ENCODE data around the gene NCKAP5.

Gene NCKAP5

DNA sequence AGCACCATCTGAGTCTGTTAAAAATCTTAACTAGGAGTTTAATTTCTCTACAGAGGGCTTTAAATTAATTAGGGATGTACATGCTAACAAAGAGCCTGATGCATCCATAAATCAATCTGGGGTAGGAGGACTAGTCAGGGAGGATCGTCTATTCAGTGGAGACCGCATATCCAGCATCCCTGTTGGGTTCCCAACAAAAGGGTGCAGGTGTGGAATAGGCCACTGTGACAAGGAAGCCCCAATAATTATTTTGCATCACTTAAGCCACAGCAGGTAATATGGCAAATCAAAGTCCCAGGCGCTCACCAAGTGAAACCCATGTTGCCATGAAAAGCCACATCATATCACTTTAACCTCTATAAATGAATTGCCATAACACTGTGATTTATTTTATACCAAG lies 392.3 kb downstream of the NCKAP5 start:
- DNase-seq, result no peak

DNA sequence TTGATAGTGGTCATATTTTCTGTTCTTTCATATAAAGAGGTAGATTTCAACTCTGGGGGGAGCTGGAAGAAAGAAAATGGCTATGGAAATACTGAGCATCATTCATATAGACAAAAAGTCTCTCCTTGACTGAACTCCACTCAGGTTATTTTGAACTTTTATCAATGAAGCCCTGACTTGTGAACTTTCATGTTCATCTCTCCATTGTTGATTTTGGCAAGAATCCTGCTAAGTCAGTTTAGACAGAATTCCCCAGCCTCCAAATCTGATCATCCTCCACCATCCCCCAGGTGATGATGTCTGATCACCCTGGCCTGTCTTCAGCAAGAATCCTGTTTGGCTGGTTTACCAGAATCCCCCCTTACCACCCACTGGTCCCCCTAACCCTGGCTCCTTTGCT lies 395.0 kb downstream of the NCKAP5 start:
- DNase-seq, result no peak

DNA sequence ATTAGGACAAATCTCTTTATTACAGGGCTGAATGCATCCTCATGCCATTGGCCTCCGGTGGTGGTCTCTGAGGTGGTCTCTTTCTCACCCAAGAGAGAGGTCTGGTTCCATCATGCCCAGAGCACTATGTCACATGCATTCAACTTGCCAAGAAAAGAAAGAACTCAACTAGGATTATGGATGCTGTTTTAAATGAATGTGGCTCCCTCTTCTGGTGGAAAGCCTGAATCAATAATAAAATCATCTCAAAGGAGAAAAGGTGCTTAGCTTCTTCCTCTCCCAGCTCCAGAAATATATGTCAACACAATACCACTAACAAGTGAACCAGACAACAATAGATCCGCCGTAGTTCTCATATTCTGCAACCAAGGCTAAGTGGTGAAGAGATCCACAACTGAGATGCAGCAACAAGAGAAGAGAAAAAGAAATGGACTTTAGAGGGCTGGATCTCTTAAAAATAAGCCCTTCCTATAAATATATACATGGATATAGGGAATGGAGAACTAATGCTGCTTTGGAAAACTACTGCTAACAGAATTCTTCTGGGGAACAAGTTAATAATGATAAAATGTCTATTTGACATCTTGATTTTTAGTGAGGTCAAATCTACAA lies 396.8 kb downstream of the NCKAP5 start:
- peak; percentile 9 for DNase-seq

DNA sequence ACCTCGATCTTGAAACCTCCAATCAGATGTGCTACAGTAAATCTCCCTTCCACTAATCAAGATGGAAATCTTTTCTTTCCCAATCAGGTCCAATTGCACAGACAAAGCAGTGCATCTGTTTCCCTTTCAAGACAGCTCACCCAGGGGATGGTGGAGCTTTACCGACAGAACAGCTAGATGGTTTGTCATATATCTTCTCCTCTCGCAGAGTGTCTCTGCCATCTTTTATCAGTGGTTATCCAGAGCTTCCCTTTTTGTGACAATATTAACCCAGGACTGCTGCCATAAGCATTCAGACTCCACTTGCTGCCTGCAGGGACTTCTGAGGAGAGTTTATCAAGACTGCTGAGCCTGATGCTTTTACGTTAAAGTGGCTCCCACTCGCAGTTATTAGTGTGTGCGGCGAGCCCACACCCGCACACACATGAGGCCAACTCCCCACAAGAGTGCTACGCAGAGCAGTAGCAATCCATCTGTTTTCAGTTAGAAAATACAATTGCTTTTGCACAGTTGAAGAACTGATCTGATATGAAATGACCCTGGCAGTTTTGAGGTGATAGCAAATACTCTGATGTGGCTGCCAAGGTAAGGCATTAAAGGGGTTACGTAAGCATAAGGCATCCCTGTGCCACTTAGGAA lies 398.9 kb downstream of the NCKAP5 start:
- no peak for DNase-seq

DNA sequence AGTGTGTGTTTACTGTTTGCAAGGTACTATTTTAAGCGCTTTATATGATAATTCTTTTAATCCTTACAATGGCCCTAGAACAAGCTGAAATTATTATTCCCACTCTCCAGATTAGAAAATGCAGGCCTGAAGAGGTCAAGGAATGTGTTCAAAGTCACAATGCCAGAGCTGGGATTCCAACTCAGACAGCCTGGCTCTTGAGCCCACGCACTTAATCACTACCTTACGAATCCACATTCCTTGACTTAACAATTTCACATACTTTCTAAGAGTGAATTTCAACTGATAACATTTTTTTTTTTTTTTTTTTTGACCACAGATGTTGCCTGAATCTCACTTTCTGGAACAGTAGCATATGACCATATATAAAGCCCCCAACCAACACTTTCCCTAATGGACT lies 400.3 kb downstream of the NCKAP5 start:
- DNase-seq, result no peak

DNA sequence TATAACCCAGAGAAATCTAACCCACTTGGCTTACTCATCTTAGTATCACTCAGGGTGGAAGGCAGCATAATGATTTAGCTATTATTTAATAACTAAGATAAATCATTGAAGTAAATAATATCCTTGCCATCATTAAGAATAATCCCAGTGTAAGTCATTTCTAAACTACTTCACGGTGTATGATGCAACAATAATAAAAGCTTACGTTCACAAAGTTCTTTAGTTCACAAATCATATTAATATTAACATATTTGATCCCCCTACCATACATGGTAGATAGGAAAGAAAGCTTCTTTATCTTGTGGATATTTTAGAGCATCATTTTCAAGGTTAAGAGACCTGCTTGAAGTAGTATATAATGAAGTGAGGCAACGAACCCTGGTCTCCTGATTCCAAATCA lies 401.0 kb downstream of the NCKAP5 start:
- no peak for DNase-seq

DNA sequence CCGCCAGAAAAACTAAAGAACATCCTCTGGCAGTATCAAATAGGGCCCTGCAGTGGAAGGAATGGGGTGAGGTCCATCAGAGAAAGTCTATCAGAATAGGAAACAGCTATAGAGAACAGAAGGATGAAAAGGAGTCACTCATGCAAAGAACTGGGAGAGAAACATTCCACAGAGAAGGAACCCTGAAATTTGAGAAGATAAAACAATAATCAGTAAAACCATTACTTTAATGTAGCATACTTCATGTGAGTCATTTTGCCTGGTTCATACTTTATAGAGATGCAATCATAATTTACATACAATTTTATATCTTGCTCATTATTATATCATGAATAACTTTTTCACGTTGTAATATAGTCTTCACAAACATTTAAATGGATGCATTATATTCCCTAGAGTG lies 402.2 kb downstream of the NCKAP5 start:
- no peak for DNase-seq

DNA sequence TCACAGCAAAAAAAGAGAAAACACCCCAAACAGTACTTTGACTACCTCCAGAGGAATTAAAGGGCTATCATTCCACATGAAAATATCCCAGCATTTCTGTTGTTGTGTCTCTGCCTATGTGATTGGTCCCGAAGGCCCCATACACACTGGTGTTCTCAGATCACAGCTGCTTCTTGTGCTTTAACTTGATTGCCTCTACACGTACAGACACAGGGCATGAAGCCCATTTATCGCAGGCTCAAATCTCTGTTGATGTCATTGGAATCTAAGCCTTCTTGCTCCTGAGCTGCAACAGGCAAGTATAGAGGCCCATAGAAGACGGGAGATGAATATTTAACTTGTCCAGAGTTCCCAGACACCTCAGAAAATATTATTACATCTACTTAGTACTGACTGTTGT lies 405.2 kb downstream of the NCKAP5 start:
- DNase-seq, result no peak

DNA sequence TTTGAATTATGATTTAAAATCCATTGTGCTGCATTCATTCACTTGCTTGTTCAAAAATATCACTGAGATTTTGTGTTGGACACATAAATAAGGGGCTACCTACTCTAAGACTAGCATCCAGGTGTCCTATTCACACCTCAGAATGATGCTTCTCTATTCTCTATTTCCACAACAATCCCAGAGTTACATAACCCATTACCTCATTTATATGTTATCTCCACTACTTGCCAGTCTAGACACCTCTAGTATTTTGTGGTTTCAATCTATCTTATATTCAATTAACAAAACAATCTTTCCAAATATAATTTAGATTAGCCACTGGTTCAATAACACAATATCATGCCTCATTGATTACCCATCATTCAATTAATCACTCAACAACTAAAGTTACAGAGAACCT lies 409.8 kb downstream of the NCKAP5 start:
- DNase-seq, result no peak

DNA sequence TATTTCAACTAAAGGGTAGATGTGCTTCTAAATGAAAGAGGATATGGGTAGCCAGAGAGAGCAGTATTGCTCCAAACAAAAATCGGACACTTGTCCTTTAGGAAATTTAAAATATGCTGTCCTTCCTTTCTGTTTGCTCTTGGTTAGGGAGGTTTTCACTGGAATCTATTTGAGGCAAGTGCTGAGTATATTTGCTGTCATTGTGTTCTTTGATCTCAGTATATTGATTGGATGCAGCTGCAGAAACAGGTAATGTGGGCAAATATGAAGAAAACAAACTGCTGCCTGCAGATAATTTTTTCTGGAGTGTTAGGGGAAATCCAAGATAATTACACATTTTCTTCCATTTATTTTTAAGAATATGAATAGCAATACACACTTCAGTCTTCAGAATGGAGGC lies 410.2 kb downstream of the NCKAP5 start:
- no peak for DNase-seq

DNA sequence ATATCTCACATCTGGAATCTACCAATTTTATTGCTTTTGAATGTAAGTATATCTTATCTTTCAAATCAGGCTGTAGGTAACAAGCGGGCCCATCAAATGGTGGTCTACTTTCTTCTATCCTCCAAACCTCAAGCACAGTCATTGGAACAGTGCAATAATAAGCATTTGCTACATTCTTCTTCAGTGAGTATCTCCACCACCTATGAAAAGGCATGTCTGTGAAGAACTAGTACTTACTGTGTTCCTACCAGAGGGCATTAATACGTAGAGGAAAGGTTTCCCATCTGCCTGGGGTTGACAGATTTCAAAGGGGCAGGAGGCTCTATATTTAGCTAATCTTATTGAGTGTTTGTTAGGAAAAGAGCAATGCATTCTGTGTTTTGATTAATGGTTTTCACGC lies 411.1 kb downstream of the NCKAP5 start:
- no peak for DNase-seq

DNA sequence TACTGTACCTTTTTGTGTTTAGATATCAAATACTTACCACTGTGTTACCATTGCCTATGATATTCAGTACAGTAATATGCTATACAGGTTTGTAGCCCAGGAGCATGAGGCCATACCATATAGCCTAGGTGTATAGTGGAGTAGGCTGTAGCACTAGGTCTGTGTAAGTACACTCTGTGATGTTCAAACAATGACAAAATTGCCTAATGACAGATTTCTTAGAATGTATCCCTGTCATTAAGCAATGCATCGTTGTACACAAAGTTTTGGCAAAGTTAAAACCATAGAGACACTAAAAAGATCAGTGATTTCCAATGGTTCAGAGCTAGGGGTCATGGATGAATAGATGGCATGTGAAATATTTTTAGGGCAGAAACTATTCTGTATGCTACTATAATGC lies 415.5 kb downstream of the NCKAP5 start:
- DNase-seq, result no peak

DNA sequence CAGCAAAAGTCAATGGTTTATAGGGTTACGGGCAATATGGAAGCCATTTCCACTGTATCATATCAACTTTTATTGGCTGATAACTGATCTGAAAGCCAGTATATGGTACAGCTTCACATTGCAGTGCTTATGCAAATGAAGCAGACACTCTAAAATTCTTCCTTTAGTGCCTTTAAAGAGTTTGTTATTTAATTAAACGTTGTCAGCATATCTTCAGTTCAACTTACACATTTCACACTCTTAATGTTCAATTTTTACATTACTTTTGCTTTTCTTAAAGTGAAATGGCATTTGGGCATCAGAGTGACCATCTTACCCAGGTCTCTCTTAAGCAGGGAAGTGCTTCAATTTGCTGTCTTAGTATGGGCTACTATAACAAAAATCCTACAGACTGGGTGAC lies 420.1 kb downstream of the NCKAP5 start:
- no peak for DNase-seq

DNA sequence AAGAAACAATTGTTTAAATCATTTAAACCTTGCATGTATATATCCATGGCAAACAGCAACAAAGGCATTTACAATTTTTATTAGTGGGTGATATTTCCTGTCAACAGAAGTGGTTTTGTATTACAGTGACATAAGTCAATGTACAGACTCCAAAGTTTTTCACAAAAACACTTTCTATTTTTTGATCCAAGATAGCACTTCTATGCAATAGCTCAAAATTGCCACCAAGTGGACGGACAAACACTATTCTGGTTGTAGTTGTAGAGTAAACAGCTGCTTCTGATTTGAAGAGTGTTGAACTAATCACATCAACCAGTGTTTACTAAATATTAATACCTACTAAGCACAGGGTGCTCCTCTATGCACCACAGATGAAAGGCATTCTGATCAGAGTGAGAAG lies 421.4 kb downstream of the NCKAP5 start:
- DNase-seq, result no peak

DNA sequence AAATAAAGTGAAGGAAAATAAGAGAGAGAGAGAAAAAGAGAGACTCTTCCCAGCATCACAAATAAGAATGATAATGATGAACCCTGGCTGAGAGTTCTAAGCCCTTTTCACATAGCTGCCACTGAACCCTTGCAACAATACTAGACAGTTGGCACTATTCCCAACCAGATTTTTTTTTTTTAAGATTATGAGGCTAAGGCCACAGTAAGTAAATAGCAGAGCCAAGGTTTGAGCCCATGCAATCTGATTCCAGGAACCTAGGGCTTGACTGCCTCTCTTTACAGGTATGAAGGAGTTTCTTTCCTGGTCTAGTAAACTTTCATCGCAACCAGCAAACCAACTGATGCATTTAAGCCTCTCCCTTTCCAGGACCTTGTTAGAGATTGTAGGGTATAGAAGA lies 424.6 kb downstream of the NCKAP5 start:
- no peak for DNase-seq

DNA sequence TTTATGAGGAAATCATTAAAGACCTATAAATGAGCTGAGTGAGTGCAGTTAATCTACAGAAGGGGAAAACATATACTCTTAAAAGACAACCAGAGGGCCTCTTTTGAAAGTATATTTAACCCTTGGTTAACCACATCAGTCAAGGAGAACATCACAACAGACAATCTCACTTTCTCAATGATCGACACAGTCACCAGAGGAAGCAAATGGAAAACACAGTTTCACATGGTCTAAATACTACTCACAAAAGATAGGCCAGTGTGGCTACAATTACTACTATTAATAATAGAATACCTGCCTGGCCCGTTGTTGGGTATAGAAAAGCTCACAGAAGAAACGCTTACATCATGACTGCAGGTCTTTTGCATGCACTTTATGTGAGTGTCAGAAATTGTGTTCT lies 426.2 kb downstream of the NCKAP5 start:
- no peak for DNase-seq

DNA sequence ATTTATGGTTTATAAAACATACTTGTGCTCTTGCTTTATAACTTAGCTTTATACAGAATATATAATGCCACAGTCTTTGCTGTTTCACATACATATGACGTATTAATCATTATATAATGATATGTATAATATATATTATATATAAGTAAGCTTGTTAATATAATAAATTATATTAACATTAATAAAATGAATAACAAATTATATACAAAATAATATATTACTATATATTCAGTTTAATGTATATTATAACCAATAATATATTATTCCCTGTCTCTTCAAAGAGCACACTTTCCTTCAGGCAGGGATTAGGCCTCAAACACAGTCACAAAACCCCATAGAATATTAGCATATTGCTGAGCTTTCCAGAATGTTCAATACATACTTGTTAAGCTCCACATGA lies 427.6 kb downstream of the NCKAP5 start:
- DNase-seq, result no peak

DNA sequence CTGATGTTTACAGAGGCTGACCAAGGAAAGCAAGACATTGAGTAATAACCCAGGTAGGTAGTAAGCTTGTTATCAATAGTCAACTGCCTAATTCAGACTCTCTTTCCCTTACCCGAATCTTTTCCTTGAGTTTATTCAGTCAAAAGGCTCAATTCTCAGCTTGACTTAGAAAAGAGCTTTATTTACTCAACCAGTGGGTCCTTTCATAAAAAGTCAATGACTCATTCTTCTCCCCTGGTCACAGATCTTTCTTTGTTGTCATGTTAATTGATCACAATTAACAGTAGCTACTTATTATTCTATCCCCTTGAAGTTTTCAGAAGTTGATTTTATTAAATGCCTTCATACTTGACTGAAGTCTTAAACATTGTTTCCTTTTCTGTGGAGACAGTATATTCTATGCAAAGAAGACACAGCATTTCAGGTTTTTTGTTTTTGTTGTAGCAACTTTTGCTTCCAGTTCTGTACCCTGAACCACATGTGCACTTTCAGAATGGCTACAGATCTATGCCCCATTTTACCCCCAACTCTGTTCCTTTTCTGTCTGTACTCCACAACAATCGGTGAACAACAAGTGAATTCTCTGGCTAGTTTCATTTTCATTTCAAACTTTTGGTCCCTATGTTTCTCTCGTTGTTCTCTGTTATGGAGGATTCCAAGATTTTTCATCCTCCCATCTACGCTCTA lies 428.3 kb downstream of the NCKAP5 start:
- no peak for DNase-seq

DNA sequence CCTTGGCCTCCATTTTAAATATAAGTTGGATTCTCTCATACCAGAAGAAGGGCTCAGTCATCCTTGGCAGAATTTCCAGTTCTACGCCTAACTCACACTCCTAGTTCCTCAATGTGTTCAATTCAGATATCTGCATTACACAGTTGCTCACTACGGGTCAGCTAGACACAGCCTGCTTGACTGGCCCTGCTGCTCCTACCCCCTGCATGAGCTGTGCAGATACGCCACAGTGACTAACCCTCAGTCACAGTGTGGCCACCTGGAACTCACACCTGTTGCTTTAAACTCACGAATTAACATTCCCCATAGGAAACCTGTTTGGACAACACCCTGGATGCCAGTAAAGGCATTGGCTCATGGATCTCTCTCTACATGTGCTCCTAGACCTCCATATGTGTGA lies 429.6 kb downstream of the NCKAP5 start:
- DNase-seq, result no peak

DNA sequence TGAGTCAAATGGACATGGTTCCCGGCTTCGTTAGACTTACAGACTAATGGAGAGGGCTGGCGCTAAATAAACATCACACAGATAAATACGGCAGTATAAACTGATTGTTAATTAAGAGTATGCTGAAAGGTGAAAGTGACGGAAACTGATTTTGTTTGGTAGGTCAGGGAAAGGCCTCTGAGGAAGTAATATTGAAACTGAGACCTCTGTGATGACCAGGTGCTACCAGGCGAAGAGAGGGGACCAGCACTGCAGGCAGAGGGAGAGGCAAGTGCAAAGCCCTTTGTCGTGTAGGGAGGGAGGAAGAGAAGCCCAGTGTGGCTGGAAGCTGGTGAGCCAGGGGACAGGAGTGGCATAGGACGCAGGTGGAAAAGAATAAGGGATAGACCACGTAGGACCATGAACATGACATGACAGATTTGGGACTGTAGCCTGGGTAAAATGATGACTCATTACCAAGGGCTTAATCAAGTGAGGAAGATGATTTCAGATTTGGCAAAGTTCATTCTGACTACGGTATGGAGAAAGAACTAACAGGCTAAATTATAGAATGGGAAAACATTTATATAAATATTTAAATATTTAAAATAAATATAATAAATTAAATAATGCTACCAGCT lies 433.1 kb downstream of the NCKAP5 start:
- no peak for DNase-seq

DNA sequence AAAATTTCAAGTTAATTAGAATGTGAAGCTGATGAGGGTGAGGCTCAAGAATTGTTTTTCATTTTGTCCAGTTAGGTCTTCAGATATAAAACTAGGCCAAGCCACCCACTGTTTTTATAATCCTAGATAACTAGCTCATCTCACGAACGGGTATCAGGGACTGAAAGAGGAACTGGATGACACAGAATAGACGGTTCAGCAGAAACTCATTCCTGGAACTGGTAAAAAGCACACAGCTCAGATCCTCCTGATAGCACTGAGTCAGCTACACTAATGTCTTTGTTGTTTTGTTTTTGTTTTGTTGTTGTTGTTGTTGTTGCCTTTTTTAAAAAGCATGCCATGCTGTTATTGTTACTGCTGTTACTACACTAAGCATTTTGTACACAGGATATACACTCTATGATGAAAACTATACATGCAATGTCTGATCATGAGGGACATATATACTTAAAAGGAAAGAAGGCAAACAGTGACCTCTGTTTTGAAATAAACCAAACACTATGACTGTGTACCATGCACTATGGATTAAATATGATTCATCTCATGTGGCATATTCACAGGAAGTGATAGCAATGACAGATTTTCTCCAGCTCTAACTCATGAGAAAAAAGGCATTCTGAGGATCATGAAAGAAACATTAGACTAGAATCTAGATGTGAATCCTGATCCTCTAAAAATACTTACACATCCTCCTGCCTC lies 437.6 kb downstream of the NCKAP5 start:
- no peak for DNase-seq

DNA sequence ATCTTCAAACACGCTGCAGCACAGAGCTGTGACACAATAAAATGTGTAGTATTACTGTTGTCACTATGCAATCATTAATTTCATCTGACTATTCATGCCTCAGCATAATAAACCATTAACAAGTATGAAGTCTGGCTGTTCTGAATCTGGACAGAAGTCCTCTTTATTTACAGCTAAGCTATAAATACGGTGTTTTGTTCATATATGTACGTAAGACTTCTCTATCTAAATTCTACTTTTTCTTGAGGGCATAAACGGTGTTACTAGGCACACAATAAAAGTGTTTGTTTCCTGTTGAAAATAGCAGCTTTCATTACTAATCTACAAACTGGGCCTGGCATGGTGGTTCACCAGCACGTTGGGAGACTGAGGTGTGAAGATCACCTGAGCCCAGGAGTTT lies 443.8 kb downstream of the NCKAP5 start:
- DNase-seq, result no peak

DNA sequence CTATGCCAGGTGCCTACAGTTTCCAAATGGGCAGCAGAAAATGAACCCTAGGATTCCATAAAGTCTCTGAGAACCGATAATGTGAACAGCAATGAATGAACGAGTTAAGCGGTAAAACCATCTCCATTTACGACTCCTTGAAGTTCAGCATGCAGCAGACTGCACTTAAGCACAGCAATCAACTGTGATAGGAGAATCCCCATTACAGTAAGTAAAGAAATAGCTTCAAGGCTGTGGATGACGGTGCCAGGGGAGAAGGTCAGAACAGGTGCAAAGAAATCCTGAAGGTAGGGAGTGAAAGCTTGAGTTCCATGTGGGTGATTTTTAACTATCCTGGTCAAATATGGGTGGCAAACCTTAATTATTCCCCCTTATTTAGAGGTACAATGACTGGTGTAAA lies 444.4 kb downstream of the NCKAP5 start:
- no peak for DNase-seq

DNA sequence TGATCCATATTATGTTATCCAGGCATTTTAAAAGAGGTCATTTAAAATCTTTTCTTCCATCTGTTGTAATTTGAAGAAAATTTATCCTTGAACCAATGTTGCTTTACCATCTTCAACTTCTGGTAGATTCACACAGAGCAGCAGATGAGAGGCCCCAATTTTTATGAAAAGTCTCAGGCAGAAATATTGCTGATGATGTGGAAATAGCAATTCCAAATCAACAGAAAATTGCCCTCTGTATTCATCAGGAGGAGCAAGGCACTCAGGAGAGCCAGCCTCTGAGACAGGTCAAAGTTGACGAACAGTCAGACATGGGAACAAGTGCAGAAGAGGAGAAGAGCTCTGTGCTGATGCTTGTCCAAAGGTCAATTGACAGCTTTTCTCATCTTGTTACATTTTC lies 444.9 kb downstream of the NCKAP5 start:
- DNase-seq, result no peak

All from NCI-H1048 (cell line).